ENCODE results near the gene CSMD2.

GRCh38 chr1:33655496-33655895 is 509.5 kb downstream of the CSMD2 start:
- TF ChIP-seq E2F5 (CRISPR knock-in tag; IDR thresholded peaks at IDR 0.05) (no peak), CTCF (IDR thresholded peaks at IDR 0.05) (no peak), HMGXB4 (CRISPR knock-in tag; IDR thresholded peaks at IDR 0.05) (no peak), JUN (CRISPR knock-in tag; IDR thresholded peaks at IDR 0.05) (no peak), NFYB (CRISPR knock-in tag; conservative IDR thresholded peaks at IDR 0.05; ENCODE audit: low read depth) (no peak), ETV6 (CRISPR knock-in tag; IDR thresholded peaks at IDR 0.05) (no peak), ZNF317 (CRISPR knock-in tag; IDR thresholded peaks at IDR 0.05; ENCODE audit: borderline replicate concordance, low read depth) (no peak), ZNF425 (CRISPR knock-in tag; conservative IDR thresholded peaks at IDR 0.05) (no peak), ZNF423 (CRISPR knock-in tag; IDR thresholded peaks at IDR 0.05) (no peak), STAT6 (CRISPR knock-in tag; conservative IDR thresholded peaks at IDR 0.05; ENCODE audit: low read depth) (no peak), ESRRA (CRISPR knock-in tag; IDR thresholded peaks at IDR 0.05; ENCODE audit: borderline replicate concordance) (no peak), USF1 (CRISPR knock-in tag; IDR thresholded peaks at IDR 0.05) (no peak)

All from WTC11 (cell line).